SU-DHL-6 (cell line): ENCODE data around the gene CNRIP1.
"Not testable (repeated sequence)": the region's sequence is repeated elsewhere in the genome, so short reads cannot be mapped to it uniquely, and the experiment has no call there.

Source experiments
- H2AFZ ChIP-seq: fragments of 200-600 bp; sonication (generic); 2 replicates; pipeline ENCODE4 v1.6.1; 2014; ENCODE audit warnings: low read depth, mild to moderate bottlenecking, moderate library complexity, mixed read lengths, antibody characterized with exemption, low read length; ENCODE audit not compliant: severe bottlenecking
- H3F3A ChIP-seq: fragments of 200-600 bp; shearing (Covaris generic); 2 replicates; pipeline ENCODE4 v1.6.0; 2016; ENCODE audit warnings: antibody characterized with exemption, mild to moderate bottlenecking; ENCODE audit not compliant: insufficient read depth
- H3K27ac ChIP-seq: fragments of 200-600 bp; sonication (generic); 2 replicates; pipeline ENCODE4 v1.5.1; 2016; ENCODE audit warnings: low read depth, mild to moderate bottlenecking, low read length, moderate library complexity, mixed read lengths
- H3K27me3 ChIP-seq: fragments of 200-600 bp; sonication (generic), shearing (Covaris generic); 2 replicates; pipeline ENCODE4 v1.6.0; 2014; ENCODE audit warnings: mild to moderate bottlenecking, low read length
- H3K36me3 ChIP-seq: fragments of 200-600 bp; sonication (generic); 2 replicates; pipeline ENCODE4 v1.6.1; 2014; ENCODE audit warnings: mild to moderate bottlenecking, low read length, mixed read lengths
- H3K4me2 ChIP-seq: fragments of 300-600, 200-600 bp; shearing (Covaris generic), sonication (generic); 2 replicates; pipeline ENCODE4 v1.6.0; 2014; ENCODE audit warnings: low read length, low read depth, mild to moderate bottlenecking; ENCODE audit not compliant: poor library complexity, severe bottlenecking
- H3K4me3 ChIP-seq: fragments of 200-600 bp; sonication (generic); 2 replicates; pipeline ENCODE4 v1.5.1; 2014; ENCODE audit warnings: antibody characterized with exemption, low read length, mild to moderate bottlenecking, mixed read lengths; ENCODE audit not compliant: insufficient read depth, poor library complexity, severe bottlenecking
- H3K79me2 ChIP-seq: fragments of 200-600 bp; sonication (generic); 2 replicates; pipeline ENCODE4 v1.6.1; 2014; ENCODE audit warnings: mild to moderate bottlenecking, low read length, moderate library complexity; ENCODE audit not compliant: insufficient read depth
- H3K9ac ChIP-seq: fragments of 200-600 bp; sonication (generic); 2 replicates; pipeline ENCODE4 v1.7.0; 2014; ENCODE audit warnings: mild to moderate bottlenecking, low read length
- H3K9me2 ChIP-seq: fragments of 200-600 bp; sonication (generic); replicated peaks from 2 replicates; pipeline ENCODE4 v1.6.1; 2014; ENCODE audit warnings: low read length; ENCODE audit not compliant: insufficient read depth
- H3K9me3 ChIP-seq: fragments of 200-600 bp; sonication (generic); 2 replicates; pipeline ENCODE4 v1.6.1; 2014; ENCODE audit warnings: low read length, mixed read lengths; ENCODE audit not compliant: insufficient read depth
- H4K20me1 ChIP-seq: fragments of 200-600 bp; sonication (generic); 2 replicates; pipeline ENCODE4 v1.6.1; 2014; ENCODE audit warnings: low read depth, mild to moderate bottlenecking, antibody characterized with exemption, low read length, moderate library complexity, mixed read lengths
- EZH2phosphoT487 ChIP-seq: fragments of 200-600 bp; sonication (generic), shearing (Covaris generic); conservative IDR thresholded peaks from 2 replicates; pipeline ENCODE4 v1.6.1; 2018; ENCODE audit warnings: mild to moderate bottlenecking, antibody characterized with exemption, low read length, moderate library complexity, mixed read lengths
- TF ChIP-seq, protein P1 (sequence below): fragments of 200-600 bp; sonication (generic); IDR thresholded peaks from one replicate; pipeline ENCODE4 v1.5.1; 2017; ENCODE audit warnings: antibody characterized with exemption, mild to moderate bottlenecking, low read length, moderate library complexity; ENCODE audit not compliant: insufficient read depth, poor library complexity, severe bottlenecking

The CNRIP1 gene

DNA sequence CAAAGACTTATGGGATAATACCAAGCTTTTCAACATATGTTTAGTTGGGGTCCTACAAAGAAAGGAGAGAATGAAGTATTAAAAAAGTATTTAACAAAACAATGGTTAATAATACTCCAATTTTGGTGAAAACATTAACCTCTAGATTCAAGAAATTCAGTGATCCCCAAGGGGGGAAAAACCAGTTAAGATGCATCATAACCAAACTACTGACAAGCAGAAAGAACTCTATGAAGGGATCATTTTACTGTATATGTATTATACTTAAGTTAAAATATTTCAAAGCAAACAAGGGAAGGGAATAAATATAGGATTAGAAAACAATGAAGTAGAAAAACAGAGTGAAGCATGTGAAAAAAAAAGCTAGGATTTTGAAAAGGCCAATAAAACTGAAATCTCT lies 8.7 kb downstream of the CNRIP1 start:
- Histone ChIP-seq H3K4me2 (no peak overlapping the region), H3K9me2 (no peaks in the 10 kb centered on the region)
- TF ChIP-seq, protein P1, sequence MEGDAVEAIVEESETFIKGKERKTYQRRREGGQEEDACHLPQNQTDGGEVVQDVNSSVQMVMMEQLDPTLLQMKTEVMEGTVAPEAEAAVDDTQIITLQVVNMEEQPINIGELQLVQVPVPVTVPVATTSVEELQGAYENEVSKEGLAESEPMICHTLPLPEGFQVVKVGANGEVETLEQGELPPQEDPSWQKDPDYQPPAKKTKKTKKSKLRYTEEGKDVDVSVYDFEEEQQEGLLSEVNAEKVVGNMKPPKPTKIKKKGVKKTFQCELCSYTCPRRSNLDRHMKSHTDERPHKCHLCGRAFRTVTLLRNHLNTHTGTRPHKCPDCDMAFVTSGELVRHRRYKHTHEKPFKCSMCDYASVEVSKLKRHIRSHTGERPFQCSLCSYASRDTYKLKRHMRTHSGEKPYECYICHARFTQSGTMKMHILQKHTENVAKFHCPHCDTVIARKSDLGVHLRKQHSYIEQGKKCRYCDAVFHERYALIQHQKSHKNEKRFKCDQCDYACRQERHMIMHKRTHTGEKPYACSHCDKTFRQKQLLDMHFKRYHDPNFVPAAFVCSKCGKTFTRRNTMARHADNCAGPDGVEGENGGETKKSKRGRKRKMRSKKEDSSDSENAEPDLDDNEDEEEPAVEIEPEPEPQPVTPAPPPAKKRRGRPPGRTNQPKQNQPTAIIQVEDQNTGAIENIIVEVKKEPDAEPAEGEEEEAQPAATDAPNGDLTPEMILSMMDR = no peak
- no peak for TF ChIP-seq EZH2phosphoT487

DNA sequence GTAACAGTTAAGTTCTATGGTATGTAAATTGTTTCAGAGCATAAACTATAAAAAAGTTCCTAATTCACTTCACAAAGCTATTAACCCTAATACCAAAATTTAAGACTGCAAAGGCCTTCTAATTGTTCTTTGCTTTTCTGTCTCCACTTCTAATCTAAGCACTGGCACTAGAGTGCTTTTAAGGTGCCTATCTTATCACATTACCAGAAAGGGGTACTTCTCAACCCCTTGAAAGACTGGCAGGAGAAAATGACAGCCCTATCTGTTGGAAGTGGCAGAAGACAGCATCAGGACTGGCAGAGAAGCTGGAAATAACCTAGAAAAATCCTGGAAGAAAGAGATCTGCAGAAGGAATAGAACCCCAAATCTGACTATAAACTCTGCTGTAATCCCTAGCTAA lies 10.3 kb downstream of the CNRIP1 start:
- Histone ChIP-seq H3K4me2 (no peak overlapping the region), H3K9me2 (no peaks in the 10 kb centered on the region), H3K27me3 (no peaks in the 10 kb centered on the region), H4K20me1 (no peaks in the 10 kb centered on the region), H3K79me2 (no peaks in the 10 kb centered on the region), H3K9me3 (no peaks in the 10 kb centered on the region), H3K4me3 (no peak overlapping the region), H3K27ac (no peak overlapping the region), H3K9ac (no peak overlapping the region), H3K36me3 (no peaks in the 10 kb centered on the region), H2AFZ (no peak overlapping the region), H3F3A (no peaks in the 10 kb centered on the region)
- no peak for TF ChIP-seq EZH2phosphoT487
- TF ChIP-seq, protein P1 = no peak

More for the DNA sequence above, 8.7 kb downstream of the CNRIP1 start:
- H3F3A ChIP-seq = no peaks in the 10 kb centered on the region
- no peaks in the 10 kb centered on the region for H3K79me2 ChIP-seq
- H3K9ac ChIP-seq = no peak overlapping the region
- no peak overlapping the region for H2AFZ ChIP-seq
- H3K9me3 ChIP-seq = no peaks in the 10 kb centered on the region
- H3K4me3 ChIP-seq = no peak overlapping the region
- no peaks in the 10 kb centered on the region for H3K36me3 ChIP-seq
- H3K27me3 ChIP-seq = no peaks in the 10 kb centered on the region
- no peak overlapping the region for H3K27ac ChIP-seq
- no peaks in the 10 kb centered on the region for H4K20me1 ChIP-seq

DNA sequence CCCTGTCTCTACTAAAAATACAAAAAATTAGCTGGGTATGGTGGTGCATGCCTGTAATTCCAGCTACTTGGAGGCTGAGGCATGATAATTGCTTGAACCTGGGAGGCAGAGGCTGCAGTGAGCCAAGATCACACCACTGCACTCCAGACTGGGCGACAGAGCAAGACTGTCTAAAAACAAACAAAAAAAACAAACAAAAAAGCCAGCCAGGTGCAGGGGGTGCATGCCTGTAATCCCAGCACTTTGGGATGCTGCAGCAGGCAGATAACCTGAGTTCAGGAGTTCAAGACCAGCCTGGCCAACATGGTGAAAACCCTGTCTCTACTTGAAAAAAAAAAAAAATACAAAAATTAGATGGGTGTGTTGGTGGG lies 15.9 kb downstream of the CNRIP1 start:
- H2AFZ ChIP-seq, H3K27me3 ChIP-seq, H3K79me2 ChIP-seq, H3K4me2 ChIP-seq, H3K9me2 ChIP-seq, H3K36me3 ChIP-seq, H4K20me1 ChIP-seq, H3F3A ChIP-seq, H3K9me3 ChIP-seq, H3K9ac ChIP-seq, H3K27ac ChIP-seq, H3K4me3 ChIP-seq: not testable (repeated sequence)

DNA sequence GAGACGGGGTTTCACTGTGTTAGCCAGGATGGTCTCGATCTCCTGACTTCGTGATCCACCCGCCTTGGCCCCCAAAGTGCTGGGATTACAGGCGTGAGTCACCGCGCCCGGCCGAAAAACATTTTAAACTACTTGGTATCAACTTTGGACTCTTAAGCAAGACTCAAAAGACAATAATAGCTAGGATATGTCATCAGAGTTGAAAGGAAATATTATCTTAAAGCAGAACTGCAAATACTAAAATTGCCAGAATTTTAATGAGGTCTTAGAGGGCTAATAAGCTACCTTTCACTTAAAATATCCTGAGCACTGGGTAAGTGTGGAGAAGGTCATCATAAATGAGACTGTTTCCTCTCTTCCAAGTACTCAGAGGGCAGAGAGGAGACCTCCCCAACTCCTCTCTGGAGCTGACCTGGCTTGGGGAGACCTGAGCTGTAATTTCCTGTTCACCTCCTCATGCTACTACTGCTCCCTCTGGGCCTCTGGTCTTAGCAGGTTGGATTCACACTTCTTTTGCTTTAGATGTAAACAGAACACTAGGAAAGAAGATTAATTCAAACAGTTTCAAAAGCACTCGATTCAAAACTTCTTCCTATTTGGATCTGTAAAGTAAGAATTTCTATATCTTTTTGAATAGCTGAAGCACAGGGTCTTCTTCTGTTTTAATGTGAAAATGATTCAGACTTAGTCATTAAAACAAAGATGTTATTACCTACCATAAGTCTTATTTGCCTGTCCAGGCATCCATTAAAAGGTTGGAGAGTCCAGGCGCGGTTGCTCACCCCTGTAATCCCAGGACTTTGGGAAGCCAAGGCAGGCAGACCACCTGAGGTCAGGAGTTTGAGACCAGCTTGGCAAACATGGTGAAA lies 16.5 kb downstream of the CNRIP1 start:
- Histone ChIP-seq H3K9ac (no peak overlapping the region), H4K20me1 (no peaks in the 10 kb centered on the region), H3K9me2 (no peaks in the 10 kb centered on the region), H3K79me2 (no peaks in the 10 kb centered on the region), H3K4me3 (no peak overlapping the region), H3K27ac (no peak overlapping the region), H2AFZ (no peak overlapping the region), H3F3A (no peaks in the 10 kb centered on the region), H3K27me3 (no peaks in the 10 kb centered on the region), H3K4me2 (no peak overlapping the region), H3K36me3 (no peaks in the 10 kb centered on the region), H3K9me3 (no peaks in the 10 kb centered on the region)
- no peak for TF ChIP-seq EZH2phosphoT487
- TF ChIP-seq, protein P1 = no peak
